Lung (tissue), 12 donors: Measurements from ENCODE around the gene SMIM41. TPM values are rescaled to one million over a fixed set of nuclear protein-coding genes. Genes with fewer than 3 reads are reported as not detected.

Source experiments
- ATAC-seq: fragments of 200-7000 bp; cut with Tn5 transposase; one replicate; pipeline ENCODE4 v1.9.1; 2020; ENCODE audit warnings: moderate number of reproducible peaks; ENCODE audit not compliant: insufficient read depth, low FRiP score
- DNase-seq, 3 donors: peaks; one replicate each; pipeline ENCODE4 v3.0.0-alpha.2; 2013 to 2017
- H3K27ac ChIP-seq, 2 donors: one replicate each; pipeline ENCODE4 v1.5.1; 2013; ENCODE audit warnings: mild to moderate bottlenecking in 2 of 2, moderate library complexity in 2 of 2, control low read depth in 1 of 2, inconsistent platforms in 1 of 2, low read depth in 1 of 2, low read length in 1 of 2
- H3K27me3 ChIP-seq, 3 donors: one replicate each; pipeline ENCODE4 v1.5.1; 2013; ENCODE audit warnings: low read length in 2 of 3; ENCODE audit not compliant: control insufficient read depth in 3 of 3, insufficient read depth in 3 of 3
- H3K36me3 ChIP-seq, 4 donors: one replicate each; pipeline ENCODE4 v1.5.1; 2013; ENCODE audit warnings: low read length in 4 of 4, mild to moderate bottlenecking in 1 of 4, moderate library complexity in 1 of 4; ENCODE audit not compliant: control insufficient read depth in 4 of 4, insufficient read depth in 4 of 4
- H3K4me1 ChIP-seq, 5 donors: one replicate each; pipeline ENCODE4 v1.5.1; 2013; ENCODE audit warnings: low read length in 5 of 5, mild to moderate bottlenecking in 2 of 5, moderate library complexity in 1 of 5; ENCODE audit not compliant: control insufficient read depth in 5 of 5, insufficient read depth in 5 of 5
- H3K4me3 ChIP-seq: one replicate; pipeline ENCODE4 v1.5.1; 2013; ENCODE audit warnings: mild to moderate bottlenecking, control low read depth, moderate library complexity
- H3K9ac ChIP-seq, 2 donors: one replicate each; pipeline ENCODE4 v1.5.1; 2013; ENCODE audit warnings: low read length in 2 of 2, control low read depth in 1 of 2; ENCODE audit not compliant: insufficient read depth in 1 of 2
- H3K9me3 ChIP-seq, 4 donors: one replicate each; pipeline ENCODE4 v1.5.1; 2013; ENCODE audit warnings: low read length in 3 of 4, mild to moderate bottlenecking in 1 of 4, moderate library complexity in 1 of 4; ENCODE audit not compliant: control insufficient read depth in 4 of 4, insufficient read depth in 3 of 4
- WGBS, 2 donors: extraction: QIAGEN DNeasy Blood & Tissue Kit; methylation state at CpG; one replicate each; pipeline ENCODE4 v1.1.7; 2013; 5-methylcytosine and 5-hydroxymethylcytosine counted together
- polyA plus RNA-seq, 2 donors: library from polyadenylated mRNA; stranded (reverse); fragments of 200-250 nt; gene quantifications; one replicate each; pipeline ENCODE4 v1.2.1, GENCODE V29; 2013
- total RNA-seq, 2 donors: library from RNA; depleted of rRNA in 1 of 2; stranded (reverse); fragments of >200 nt in 1 of 2; gene quantifications; one replicate each; pipeline ENCODE4 v1.2.1, GENCODE V29; 2014 to 2021
- TF ChIP-seq, protein P1 (sequence below): IDR thresholded peaks from 2 replicates; pipeline ENCODE4 v1.5.1; 2012; ENCODE audit warnings: mild to moderate bottlenecking; ENCODE audit errors: control extremely low read depth, extremely low read depth
- donor health status: control.
- donor health status: control.
- donor health status: Bipolar disorder and iron deficiency.
- donor health status: healthy.
- donor health status: DM: yes; HTN: yes; CAD: no.

Gene SMIM41
- total and polyA plus RNA-seq, 4 donors, result 1.9 to 7.6 (median 4.3) TPM

GRCh38 chr12:52050116-52050757, 29.3 kb upstream of the SMIM41 start:
- Histone ChIP-seq H3K4me3 (peak overlapping the region; percentile 9), H3K4me1 (peaks cover 6 to 35% (median 18%) of the 10 kb centered on the region in 5 donors), H3K36me3 (peaks cover 0 to 11% (median 5%) of the 10 kb centered on the region in 4 donors), H3K27ac (peak overlapping the region; percentile 98), H3K9me3 (peaks cover 0 to 2% (median 0%) of the 10 kb centered on the region in 4 donors), H3K9ac (peak overlapping the region; percentile 82 to 84), H3K27me3 (no peaks in the 10 kb centered on the region)
- TF ChIP-seq, protein P1, sequence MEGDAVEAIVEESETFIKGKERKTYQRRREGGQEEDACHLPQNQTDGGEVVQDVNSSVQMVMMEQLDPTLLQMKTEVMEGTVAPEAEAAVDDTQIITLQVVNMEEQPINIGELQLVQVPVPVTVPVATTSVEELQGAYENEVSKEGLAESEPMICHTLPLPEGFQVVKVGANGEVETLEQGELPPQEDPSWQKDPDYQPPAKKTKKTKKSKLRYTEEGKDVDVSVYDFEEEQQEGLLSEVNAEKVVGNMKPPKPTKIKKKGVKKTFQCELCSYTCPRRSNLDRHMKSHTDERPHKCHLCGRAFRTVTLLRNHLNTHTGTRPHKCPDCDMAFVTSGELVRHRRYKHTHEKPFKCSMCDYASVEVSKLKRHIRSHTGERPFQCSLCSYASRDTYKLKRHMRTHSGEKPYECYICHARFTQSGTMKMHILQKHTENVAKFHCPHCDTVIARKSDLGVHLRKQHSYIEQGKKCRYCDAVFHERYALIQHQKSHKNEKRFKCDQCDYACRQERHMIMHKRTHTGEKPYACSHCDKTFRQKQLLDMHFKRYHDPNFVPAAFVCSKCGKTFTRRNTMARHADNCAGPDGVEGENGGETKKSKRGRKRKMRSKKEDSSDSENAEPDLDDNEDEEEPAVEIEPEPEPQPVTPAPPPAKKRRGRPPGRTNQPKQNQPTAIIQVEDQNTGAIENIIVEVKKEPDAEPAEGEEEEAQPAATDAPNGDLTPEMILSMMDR, result no peak
- ATAC-seq (no peak), DNase-seq (peak; percentile 55 to 66 (median 59))
- 27 to 28% methylated on average over 16 of the region's 16 CpGs for WGBS, 2 donors

DNA sequence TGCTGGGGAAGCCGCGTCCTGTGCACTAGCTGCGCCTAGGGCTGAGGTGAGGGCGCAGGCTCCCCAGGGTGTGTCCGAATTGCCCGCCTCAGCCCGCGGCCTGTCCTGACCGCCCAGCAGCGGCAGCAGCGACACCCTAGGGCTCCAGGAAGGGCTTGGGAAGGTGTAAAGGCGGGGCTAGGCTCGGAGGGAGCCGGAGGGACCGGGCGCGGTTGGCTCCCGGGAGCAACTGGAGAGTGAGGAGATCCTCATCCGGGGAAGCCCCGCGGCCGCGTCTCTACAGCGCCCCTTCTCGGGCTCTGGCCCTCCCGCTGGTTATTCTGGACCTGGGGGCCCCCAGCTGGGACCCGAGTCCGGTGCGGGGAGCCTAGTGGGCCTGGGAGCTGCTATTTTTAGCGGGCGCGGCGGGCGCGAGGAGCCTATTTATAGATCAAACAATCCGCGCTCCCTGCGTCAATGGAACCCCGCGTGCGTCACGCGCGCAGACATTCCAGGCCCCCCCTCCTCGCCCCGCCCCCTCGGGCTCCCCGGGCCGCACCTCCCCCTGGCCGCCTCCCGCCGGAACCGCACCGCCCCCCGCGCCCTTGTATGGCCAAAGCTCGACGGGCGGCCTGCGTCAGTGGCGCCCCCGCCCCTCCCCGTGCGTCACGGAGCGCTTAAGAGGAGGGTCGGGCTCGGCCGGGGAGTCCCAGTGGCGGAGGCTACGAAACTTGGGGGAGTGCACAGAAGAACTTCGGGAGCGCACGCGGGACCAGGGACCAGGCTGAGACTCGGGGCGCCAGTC, 28.6 kb upstream of the SMIM41 start, which contains the start of gene NR4A1:
Gene NR4A1, plus strand, starts transcription at position 685 of the 784 bp plus-strand sequence. CDS start 2,887 bp downstream, outside the sequence.
- WGBS, 2 donors, result 0 to 1% methylated on average over 63 to 77 of the region's 77 CpGs
- TF ChIP-seq, protein P1, result no peak
- Histone ChIP-seq H3K27me3 (no peaks in the 10 kb centered on the region), H3K27ac (peak within 1 kb of the TSS; percentile 98), H3K9ac (peak within 1 kb of the TSS; percentile 82 to 84), H3K4me3 (peak within 1 kb of the TSS; percentile 65), H3K9me3 (peaks cover 0 to 2% (median 0%) of the 10 kb centered on the region in 4 donors), H3K36me3 (peaks cover 0 to 17% (median 6%) of the 10 kb centered on the region in 4 donors), H3K4me1 (peaks cover 6 to 27% (median 18%) of the 10 kb centered on the region in 5 donors)
- ATAC-seq (peak; percentile 94), DNase-seq (peak; percentile 96 to 98 (median 96))

DNA sequence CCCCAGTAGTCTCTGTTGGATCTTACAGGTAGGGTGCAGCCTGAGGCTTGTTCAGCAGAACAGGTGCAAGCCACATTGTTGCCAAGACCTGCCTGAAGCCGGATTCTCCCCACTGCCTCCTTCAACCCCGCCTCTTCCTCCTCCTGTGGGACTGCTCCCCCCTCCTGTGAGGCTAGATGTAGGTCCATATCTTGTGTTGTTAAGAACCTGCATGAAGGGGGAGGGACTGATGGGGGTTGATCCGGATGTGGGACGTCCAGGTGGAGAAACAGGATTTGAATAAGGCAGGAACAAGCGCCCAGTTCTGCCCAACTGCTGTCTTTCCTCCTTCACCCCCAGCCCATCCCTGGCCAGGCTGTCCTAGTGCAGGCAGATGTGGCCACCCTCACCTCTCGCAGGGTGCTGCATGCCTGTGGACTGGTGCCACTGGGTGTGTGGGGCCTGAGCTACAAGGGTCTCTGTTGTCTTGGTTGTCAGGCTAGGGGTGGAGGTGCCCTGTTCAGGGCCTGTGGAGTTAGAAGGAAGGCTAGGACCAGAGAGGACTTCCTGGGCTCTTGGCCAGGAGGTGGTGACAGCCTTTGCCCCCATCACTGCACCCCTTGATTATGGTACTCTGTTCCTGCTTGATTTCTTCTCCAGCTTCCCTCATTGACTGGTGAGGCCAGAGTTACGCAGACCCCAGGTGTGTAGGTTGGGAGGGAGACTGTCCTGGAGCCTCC, 26.9 kb upstream of the SMIM41 start:
- peaks cover 6 to 19% (median 18%) of the 10 kb centered on the region in 5 donors for H3K4me1 ChIP-seq
- H3K9ac ChIP-seq, result peak overlapping the region in 1 of 2 donors; percentile 73
- DNase-seq, result peak in 2 of 3 donors; percentile 48 to 51
- 59 to 78% methylated on average over 7 of the region's 7 CpGs for WGBS, 2 donors
- H3K4me3 ChIP-seq, result peak overlapping the region; percentile 65
- peak overlapping the region; percentile 21 to 91 for H3K27ac ChIP-seq
- H3K36me3 ChIP-seq, result peaks cover 0 to 33% (median 9%) of the 10 kb centered on the region in 4 donors
- H3K27me3 ChIP-seq, result no peaks in the 10 kb centered on the region
- TF ChIP-seq, protein P1, result no peak
- peaks cover 0 to 4% (median 0%) of the 10 kb centered on the region in 4 donors for H3K9me3 ChIP-seq
- ATAC-seq, result no peak
